Sigmoid colon (tissue), 4 donors: ENCODE measurements around the gene HOXD11.

Experiments
- CTCF ChIP-seq, 4 experiments: fragments of 450-650 bp in 3 of 4; fragments of 200-600 bp in 1 of 4; IDR thresholded peaks; one replicate each; pipeline ENCODE4 v1.5.1; 2016 to 2019; ENCODE audit warnings: antibody characterized with exemption in 4 of 4, mild to moderate bottlenecking in 3 of 4, moderate library complexity in 2 of 4
- EP300 ChIP-seq, 4 donors: sonication (generic); formaldehyde crosslinking; IDR thresholded peaks; one replicate each; pipeline ENCODE4 v1.6.1; 2017; ENCODE audit warnings: antibody characterized with exemption in 4 of 4
- POLR2A ChIP-seq, 2 donors: fragments of 450-650 bp; IDR thresholded peaks; one replicate each; pipeline ENCODE4 v1.6.1; 2016; ENCODE audit warnings: antibody characterized with exemption in 2 of 2, mild to moderate bottlenecking in 2 of 2, moderate library complexity in 2 of 2

GRCh38 chr2:176149481-176149938 lies 42.4 kb downstream of the HOXD11 start:
- no peak for TF ChIP-seq CTCF (IDR thresholded peaks at IDR 0.05)
- no peak for TF ChIP-seq EP300 (IDR thresholded peaks at IDR 0.05)
- TF ChIP-seq POLR2A (IDR thresholded peaks at IDR 0.05) = no peak
